ENCODE results near the gene CORO2A.

DNA sequence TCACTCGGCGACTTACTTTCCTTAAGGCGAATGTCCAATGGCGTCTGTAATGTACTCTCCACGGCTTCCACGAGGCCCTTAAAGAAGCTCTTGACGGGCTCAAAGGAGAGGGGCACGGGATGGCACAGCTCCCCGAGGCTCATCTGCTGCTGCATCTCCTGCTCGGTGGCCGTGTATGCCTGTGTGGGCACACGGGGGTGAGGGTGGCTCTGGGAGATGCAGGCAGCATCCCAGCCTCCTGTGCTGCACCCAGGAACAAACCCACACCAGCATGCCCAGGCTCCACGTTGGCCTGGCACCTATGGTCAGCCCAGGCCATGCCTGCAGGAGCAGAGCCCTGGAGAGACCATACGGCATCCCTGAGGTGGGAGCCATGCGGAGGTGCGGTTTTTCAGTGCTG lies 97.6 kb downstream of the CORO2A start:
- TF ChIP-seq, protein P1, sequence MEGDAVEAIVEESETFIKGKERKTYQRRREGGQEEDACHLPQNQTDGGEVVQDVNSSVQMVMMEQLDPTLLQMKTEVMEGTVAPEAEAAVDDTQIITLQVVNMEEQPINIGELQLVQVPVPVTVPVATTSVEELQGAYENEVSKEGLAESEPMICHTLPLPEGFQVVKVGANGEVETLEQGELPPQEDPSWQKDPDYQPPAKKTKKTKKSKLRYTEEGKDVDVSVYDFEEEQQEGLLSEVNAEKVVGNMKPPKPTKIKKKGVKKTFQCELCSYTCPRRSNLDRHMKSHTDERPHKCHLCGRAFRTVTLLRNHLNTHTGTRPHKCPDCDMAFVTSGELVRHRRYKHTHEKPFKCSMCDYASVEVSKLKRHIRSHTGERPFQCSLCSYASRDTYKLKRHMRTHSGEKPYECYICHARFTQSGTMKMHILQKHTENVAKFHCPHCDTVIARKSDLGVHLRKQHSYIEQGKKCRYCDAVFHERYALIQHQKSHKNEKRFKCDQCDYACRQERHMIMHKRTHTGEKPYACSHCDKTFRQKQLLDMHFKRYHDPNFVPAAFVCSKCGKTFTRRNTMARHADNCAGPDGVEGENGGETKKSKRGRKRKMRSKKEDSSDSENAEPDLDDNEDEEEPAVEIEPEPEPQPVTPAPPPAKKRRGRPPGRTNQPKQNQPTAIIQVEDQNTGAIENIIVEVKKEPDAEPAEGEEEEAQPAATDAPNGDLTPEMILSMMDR (IDR thresholded peaks at IDR 0.05) = no peak
- TF ChIP-seq POLR2AphosphoS5 (IDR thresholded peaks at IDR 0.05) = no peak

Data from prostate gland (tissue), 2 donors.